Muscle of leg (tissue), 11 donors: ENCODE results near the gene ADGB. TPM values are rescaled to one million over a fixed set of nuclear protein-coding genes. Genes with fewer than 3 reads are reported as not detected.

Experiments
- DNase-seq: peaks from one replicate; pipeline ENCODE4 v3.0.0; 2013
- H3K27ac ChIP-seq: one replicate; pipeline ENCODE4 v1.5.1; 2013; ENCODE audit warnings: mild to moderate bottlenecking, low read length, control low read depth
- H3K27me3 ChIP-seq: one replicate; pipeline ENCODE4 v1.6.1; 2013; ENCODE audit warnings: low read length; ENCODE audit not compliant: control insufficient read depth, insufficient read depth
- H3K36me3 ChIP-seq: one replicate; pipeline ENCODE4 v1.6.1; 2013; ENCODE audit warnings: low read length; ENCODE audit not compliant: control insufficient read depth, insufficient read depth
- H3K4me1 ChIP-seq: one replicate; pipeline ENCODE4 v1.6.1; 2013; ENCODE audit warnings: low read length; ENCODE audit not compliant: control insufficient read depth, insufficient read depth
- H3K4me3 ChIP-seq: one replicate; pipeline ENCODE4 v1.5.1; 2013; ENCODE audit warnings: low read length, control low read depth
- H3K9me3 ChIP-seq: replicated peaks from 2 replicates; pipeline ENCODE4 v1.6.1; 2013; ENCODE audit warnings: low read depth, low read length; ENCODE audit not compliant: control insufficient read depth
- WGBS: methylation state at CpG from one replicate; pipeline ENCODE4 v1.1.5; 2013; ENCODE audit warnings: missing lambda C conversion rate; ENCODE audit not compliant: insufficient coverage; 5-methylcytosine and 5-hydroxymethylcytosine counted together
- polyA plus RNA-seq, 8 donors: library from polyadenylated mRNA; unstranded; fragments of 120-200 nt; gene quantifications; one replicate each; pipeline versions ENCODE4 v1.2.1 to v1.2.3, GENCODE V29; 2013; ENCODE audit warnings: inconsistent platforms in 1 of 8, low replicate concordance in 1 of 8; ENCODE audit not compliant: insufficient read length in 8 of 8, insufficient read depth in 1 of 8
- total RNA-seq: library from RNA; stranded (reverse); fragments of 120-200 nt; gene quantifications from one replicate; pipeline ENCODE4 v1.2.4, GENCODE V29; 2013

Gene ADGB
- total and polyA plus RNA-seq, 9 donors, result 0.04 to 0.45 (median 0.04) TPM; not detected in 5

GRCh38 chr6:146670161-146670560, 71.4 kb downstream of the ADGB start:
- DNase-seq, result no peak

GRCh38 chr6:146673069-146673468, 74.3 kb downstream of the ADGB start:
- WGBS, result 71% methylated on average over 1 of the region's 3 CpGs
- Histone ChIP-seq H3K36me3 (no peaks in the 10 kb centered on the region), H3K9me3 (no peaks in the 10 kb centered on the region), H3K27ac (no peak overlapping the region), H3K4me3 (no peak overlapping the region), H3K27me3 (no peaks in the 10 kb centered on the region), H3K4me1 (no peaks in the 10 kb centered on the region)
- no peak for DNase-seq

More at GRCh38 chr6:146670161-146670560, 71.4 kb downstream of the ADGB start:
- Histone ChIP-seq H3K27me3 (no peaks in the 10 kb centered on the region), H3K4me3 (no peak overlapping the region), H3K4me1 (no peaks in the 10 kb centered on the region), H3K27ac (no peak overlapping the region), H3K36me3 (no peaks in the 10 kb centered on the region), H3K9me3 (no peaks in the 10 kb centered on the region)
- WGBS, result 83% methylated on average over 4 of the region's 4 CpGs

- DNase-seq, result peak; percentile 14
- H3K9me3 ChIP-seq, result no peaks in the 10 kb centered on the region
- no peaks in the 10 kb centered on the region for H3K4me1 ChIP-seq
- H3K27me3 ChIP-seq, result no peaks in the 10 kb centered on the region
- whole genome bisulfite sequencing, result no CpG with 5 or more reads among the region's 3 CpGs
- no peak overlapping the region for H3K27ac ChIP-seq
- H3K36me3 ChIP-seq, result no peaks in the 10 kb centered on the region
- no peak overlapping the region for H3K4me3 ChIP-seq
These were observed 80.6 kb downstream of the ADGB start for GRCh38 chr6:146679386-146679785.

GRCh38 chr6:146682919-146683318, 84.1 kb downstream of the ADGB start:
- no peaks in the 10 kb centered on the region for H3K36me3 ChIP-seq
- DNase-seq, result no peak
- H3K27me3 ChIP-seq, result no peaks in the 10 kb centered on the region
- H3K27ac ChIP-seq, result no peak overlapping the region
- WGBS, result no CpG with 5 or more reads among the region's 1 CpG
- H3K4me1 ChIP-seq, result no peaks in the 10 kb centered on the region
- H3K9me3 ChIP-seq, result no peaks in the 10 kb centered on the region
- no peak overlapping the region for H3K4me3 ChIP-seq

GRCh38 chr6:146689806-146690205, 91.0 kb downstream of the ADGB start:
- WGBS, result no CpG with 5 or more reads among the region's 4 CpGs
- DNase-seq, result no peak
- Histone ChIP-seq H3K27me3 (no peaks in the 10 kb centered on the region), H3K36me3 (no peaks in the 10 kb centered on the region), H3K4me3 (no peak overlapping the region), H3K9me3 (no peaks in the 10 kb centered on the region), H3K4me1 (no peaks in the 10 kb centered on the region), H3K27ac (no peak overlapping the region)

- Histone ChIP-seq H3K4me3 (no peak overlapping the region), H3K27me3 (no peaks in the 10 kb centered on the region), H3K36me3 (no peaks in the 10 kb centered on the region), H3K27ac (no peak overlapping the region), H3K4me1 (no peaks in the 10 kb centered on the region), H3K9me3 (no peaks in the 10 kb centered on the region)
- WGBS, result no CpG with 5 or more reads among the region's 4 CpGs
- DNase-seq, result no peak
These were observed 94.6 kb downstream of the ADGB start for GRCh38 chr6:146693342-146693741.

GRCh38 chr6:146697921-146698320, 99.1 kb downstream of the ADGB start:
- no peak for DNase-seq
- Histone ChIP-seq H3K4me3 (no peak overlapping the region), H3K9me3 (no peaks in the 10 kb centered on the region), H3K4me1 (no peaks in the 10 kb centered on the region), H3K27ac (no peak overlapping the region), H3K27me3 (no peaks in the 10 kb centered on the region), H3K36me3 (no peaks in the 10 kb centered on the region)
- no CpG with 5 or more reads among the region's 2 CpGs for WGBS

- no peaks in the 10 kb centered on the region for H3K4me1 ChIP-seq
- no peak overlapping the region for H3K27ac ChIP-seq
- H3K9me3 ChIP-seq, result no peaks in the 10 kb centered on the region
- H3K4me3 ChIP-seq, result no peak overlapping the region
- no peaks in the 10 kb centered on the region for H3K36me3 ChIP-seq
- H3K27me3 ChIP-seq, result no peaks in the 10 kb centered on the region
- 38% methylated on average over 2 of the region's 6 CpGs for WGBS
- peak; percentile 87 for DNase-seq
These were observed 101.4 kb downstream of the ADGB start for GRCh38 chr6:146700078-146700686.

GRCh38 chr6:146701632-146702031, 102.9 kb downstream of the ADGB start:
- Histone ChIP-seq H3K4me1 (no peaks in the 10 kb centered on the region), H3K9me3 (no peaks in the 10 kb centered on the region), H3K4me3 (no peak overlapping the region), H3K27me3 (no peaks in the 10 kb centered on the region), H3K27ac (no peak overlapping the region), H3K36me3 (no peaks in the 10 kb centered on the region)
- DNase-seq, result no peak
- WGBS, result no CpG with 5 or more reads among the region's 2 CpGs

- H3K36me3 ChIP-seq, result no peaks in the 10 kb centered on the region
- no peak overlapping the region for H3K27ac ChIP-seq
- peak; percentile 4 for DNase-seq
- no peaks in the 10 kb centered on the region for H3K4me1 ChIP-seq
- WGBS, result no CpG with 5 or more reads among the region's 2 CpGs
- H3K27me3 ChIP-seq, result no peaks in the 10 kb centered on the region
- no peaks in the 10 kb centered on the region for H3K9me3 ChIP-seq
- no peak overlapping the region for H3K4me3 ChIP-seq
These were observed 110.4 kb downstream of the ADGB start for GRCh38 chr6:146709036-146709622.
